H1 (cell line): Measurements from ENCODE around the gene NREP.

Experiments used
- CTCF ChIP-seq, 3 experiments: IDR thresholded peaks; 1 replicate in 2 of 3; 2 replicates in 1 of 3; pipeline versions ENCODE4 v1.5.1 to v1.6.1; 2011; ENCODE audit warnings: low read length in 3 of 3, mild to moderate bottlenecking in 3 of 3, inconsistent platforms in 2 of 3, low read depth in 1 of 3, moderate library complexity in 1 of 3; ENCODE audit not compliant: insufficient read depth in 1 of 3; ENCODE audit errors: control extremely low read depth in 1 of 3
- KDM1A ChIP-seq: fragments of 200-600, 300-600 bp; sonication (generic); IDR thresholded peaks from 2 replicates; pipeline ENCODE4 v1.7.1; 2016; ENCODE audit warnings: mild to moderate bottlenecking, low read length, borderline replicate concordance
- MAX ChIP-seq: IDR thresholded peaks from 2 replicates; pipeline ENCODE4 v1.6.1; 2012; ENCODE audit warnings: inconsistent platforms
- NANOG ChIP-seq: IDR thresholded peaks from 2 replicates; pipeline ENCODE4 v1.6.1; 2011; ENCODE audit warnings: low read length, low read depth, mild to moderate bottlenecking, inconsistent platforms; ENCODE audit not compliant: insufficient read depth, poor library complexity, severe bottlenecking
- POLR2A ChIP-seq, 2 experiments: IDR thresholded peaks; 1 replicate in 1 of 2; 2 replicates in 1 of 2; pipeline ENCODE4 v1.6.1; 2011; ENCODE audit warnings: low read depth in 2 of 2, low read length in 2 of 2, mild to moderate bottlenecking in 2 of 2; ENCODE audit errors: control extremely low read depth in 1 of 2
- POLR2AphosphoS5 ChIP-seq: IDR thresholded peaks from 2 replicates; pipeline ENCODE4 v1.6.1; 2011; ENCODE audit warnings: low read depth, low read length
- RBBP5 ChIP-seq: IDR thresholded peaks from 2 replicates; pipeline ENCODE4 v1.7.1; 2012; ENCODE audit warnings: low read depth, mild to moderate bottlenecking, inconsistent platforms, low read length, moderate library complexity, borderline replicate concordance

GRCh38 chr5:111765613-111766571 lies 8.9 kb upstream of the NREP start:
- TF ChIP-seq CTCF (IDR thresholded peaks at IDR 0.05; ENCODE audit: control extremely low read depth in 1 of 3, insufficient read depth in 1 of 3, low read depth in 1 of 3, low read length in 3 of 3) (no peak), MAX (no peak), KDM1A (no peak), RBBP5 (no peak), NANOG (no peak), POLR2AphosphoS5 (no peak), POLR2A (IDR thresholded peaks at IDR 0.05; ENCODE audit: control extremely low read depth in 1 of 2, low read depth in 2 of 2, low read length in 2 of 2) (no peak)
